SKM-1 treated with dmso at 0.1 percent for 144 hours (cell line): ENCODE results near the gene TNK2.

Experiments
- DNase-seq: peaks from one replicate; lab custom pipeline; 2025; ENCODE audit not compliant: unreplicated experiment; lab: John Stamatoyannopoulos, UW

TNK2 gene

DNA sequence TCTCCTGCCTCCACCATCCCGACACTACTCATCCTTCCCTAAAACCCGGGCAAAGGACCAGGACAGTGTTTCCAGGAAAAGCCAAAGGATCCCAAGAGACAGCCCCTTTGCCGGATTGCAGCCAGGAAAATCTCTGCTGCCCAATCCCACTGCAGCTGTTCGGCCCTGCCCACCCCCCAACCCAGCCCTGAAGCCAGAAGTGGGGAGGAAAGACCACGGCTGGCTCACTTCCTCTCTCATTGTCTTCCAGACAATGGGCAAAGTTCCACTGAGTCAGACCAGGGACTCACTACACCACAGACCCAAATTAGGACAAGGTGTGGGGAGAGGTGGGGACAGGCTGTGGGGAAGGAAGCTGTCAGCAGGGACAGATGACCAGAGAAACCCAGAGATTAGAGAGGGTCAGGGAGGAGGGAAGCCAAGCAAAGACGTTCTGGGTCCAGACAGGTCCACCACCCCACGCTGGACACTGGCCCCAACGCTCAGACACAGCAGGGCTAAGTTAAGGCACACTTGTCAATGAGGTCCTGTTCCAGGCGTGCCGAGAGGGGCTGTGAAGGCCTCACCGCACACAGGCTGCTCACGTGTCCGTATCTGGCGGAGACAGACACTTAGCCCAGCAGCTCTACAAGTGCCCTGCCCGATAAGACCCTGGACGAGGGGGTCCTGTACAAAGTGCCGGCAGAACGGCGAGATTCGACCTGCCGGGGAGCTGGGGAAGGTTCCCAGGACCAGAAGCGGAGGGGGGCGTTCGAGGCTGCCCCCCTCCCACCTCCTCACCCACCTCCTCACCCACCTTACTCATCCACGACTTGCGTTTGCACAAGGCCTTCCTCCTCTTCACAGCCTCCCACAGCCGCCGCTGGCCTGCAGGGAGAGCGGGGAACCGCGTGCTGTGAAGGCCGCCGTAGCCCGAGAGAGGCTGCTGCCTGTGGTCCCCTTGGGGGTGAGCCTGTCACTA, 21.9 kb downstream of the TNK2 start:
- DNase-seq: no peak

DNA sequence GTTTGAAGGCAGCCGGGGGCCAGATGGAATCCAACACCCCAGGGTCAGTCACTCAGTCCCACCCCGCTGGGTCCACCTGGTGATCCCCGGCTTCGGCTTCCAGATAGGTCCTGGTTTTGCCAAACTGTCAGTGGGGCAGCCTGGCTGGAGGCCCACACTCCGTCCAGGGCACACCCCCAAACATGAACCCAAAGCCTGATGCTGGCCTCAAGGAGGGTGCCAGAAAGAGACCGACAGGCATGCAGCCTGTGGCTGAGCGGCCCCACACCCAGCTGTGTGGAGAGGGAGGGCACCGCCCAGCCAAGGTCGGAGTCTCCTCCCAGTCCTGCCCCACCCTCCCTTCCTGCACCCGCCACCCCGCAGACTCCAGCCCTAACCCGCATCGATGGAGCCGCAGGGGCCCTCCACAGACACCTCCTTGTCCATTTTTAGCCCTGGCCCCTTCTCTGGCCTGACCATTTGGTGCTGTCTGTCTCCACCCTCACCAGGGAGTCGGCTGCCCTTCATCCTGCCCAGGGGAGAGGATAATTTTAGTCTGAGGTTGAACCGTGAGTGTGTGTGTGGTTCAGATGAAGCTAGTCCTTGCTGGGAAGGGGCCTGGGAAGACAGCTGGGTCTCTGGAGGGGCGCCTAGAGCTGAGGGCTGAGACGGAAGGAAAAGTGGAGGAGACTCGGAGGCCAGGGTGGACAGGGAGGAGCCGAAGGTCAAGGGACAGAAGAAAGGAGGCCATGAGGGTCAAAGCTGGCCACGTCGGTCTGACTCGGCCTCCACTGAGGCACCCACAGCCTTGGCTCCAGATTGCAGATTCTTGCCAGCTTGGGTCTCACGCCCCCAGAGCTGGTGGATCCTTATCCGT, 23.1 kb downstream of the TNK2 start:
- DNase-seq: no peak

DNA sequence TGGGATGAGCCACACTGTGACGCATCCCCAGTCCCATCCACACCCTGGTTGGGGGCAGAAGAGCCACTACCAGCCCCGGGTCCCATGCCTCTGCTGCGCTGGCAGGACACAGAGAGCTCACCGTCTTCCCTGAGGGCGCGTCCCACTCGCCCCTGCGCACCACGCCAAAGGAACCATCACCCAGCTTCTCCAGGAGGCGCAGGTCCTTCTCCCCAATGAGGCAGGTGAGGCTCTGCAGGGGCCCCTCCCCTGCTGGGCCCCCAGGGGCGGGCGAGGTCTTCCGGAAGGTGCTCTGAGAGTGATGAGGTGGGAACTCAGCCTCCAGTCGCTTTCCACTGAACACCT, 23.7 kb downstream of the TNK2 start:
- DNase-seq: no peak

DNA sequence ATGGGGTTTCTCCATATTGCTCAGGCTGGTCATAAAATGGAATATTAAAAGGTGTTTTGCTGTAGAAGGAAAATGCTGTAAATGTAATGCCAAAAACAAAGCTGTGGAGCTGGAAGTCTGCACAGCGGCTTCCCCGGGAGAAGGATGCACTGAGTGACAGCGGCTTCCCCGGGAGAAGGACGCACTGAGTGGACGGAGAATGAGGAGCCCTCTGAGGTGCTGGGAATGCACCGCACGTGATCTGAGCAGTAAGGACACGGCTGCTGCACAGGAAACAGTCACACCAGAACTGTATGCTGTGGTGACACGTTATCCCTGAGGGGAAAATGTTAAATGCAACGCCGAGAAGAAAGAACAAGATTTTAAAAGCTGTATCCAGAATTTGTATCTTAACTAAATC, 24.6 kb downstream of the TNK2 start:
- DNase-seq: no peak

DNA sequence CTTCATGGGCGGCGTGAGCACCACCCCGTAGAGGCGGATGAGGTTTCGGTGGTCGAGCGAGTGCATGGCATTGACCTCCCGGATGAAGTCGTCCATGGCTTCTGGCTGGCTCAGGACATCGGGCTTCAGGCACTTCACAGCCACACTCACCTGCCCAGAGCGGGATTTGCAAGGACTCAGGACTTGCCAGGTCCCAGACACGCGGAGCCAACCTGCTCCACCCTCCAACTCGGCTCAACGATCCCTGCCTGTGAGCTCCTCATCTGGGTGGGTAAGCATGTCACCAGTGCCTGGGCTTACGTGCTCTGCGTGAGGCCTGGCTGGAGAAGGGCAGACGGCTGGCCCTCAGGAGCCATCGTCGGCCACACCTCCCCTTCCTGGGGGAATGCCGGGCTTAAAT, 25.2 kb downstream of the TNK2 start:
- DNase-seq: no peak

DNA sequence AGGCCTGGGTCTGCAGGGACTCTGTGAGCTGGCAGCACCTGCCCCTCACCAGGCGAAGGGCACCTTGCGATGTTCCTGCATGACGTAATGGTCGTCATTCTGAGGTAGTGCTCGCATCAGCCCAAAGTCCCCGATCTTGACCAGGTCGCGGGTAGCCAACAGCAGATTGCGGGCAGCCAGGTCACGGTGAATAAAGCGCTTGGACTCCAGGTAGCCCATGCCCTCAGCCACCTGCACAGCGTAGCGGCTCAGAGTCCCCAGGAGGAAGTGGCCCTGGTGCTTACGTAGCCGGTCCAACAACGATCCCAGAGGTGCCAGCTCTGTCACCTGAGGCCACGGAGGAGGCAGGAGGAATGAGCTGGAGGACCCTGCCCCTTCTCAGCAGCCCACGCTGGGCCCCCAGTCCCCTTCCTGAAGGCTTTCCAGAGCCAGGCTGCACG, 26.3 kb downstream of the TNK2 start:
- DNase-seq: no peak

DNA sequence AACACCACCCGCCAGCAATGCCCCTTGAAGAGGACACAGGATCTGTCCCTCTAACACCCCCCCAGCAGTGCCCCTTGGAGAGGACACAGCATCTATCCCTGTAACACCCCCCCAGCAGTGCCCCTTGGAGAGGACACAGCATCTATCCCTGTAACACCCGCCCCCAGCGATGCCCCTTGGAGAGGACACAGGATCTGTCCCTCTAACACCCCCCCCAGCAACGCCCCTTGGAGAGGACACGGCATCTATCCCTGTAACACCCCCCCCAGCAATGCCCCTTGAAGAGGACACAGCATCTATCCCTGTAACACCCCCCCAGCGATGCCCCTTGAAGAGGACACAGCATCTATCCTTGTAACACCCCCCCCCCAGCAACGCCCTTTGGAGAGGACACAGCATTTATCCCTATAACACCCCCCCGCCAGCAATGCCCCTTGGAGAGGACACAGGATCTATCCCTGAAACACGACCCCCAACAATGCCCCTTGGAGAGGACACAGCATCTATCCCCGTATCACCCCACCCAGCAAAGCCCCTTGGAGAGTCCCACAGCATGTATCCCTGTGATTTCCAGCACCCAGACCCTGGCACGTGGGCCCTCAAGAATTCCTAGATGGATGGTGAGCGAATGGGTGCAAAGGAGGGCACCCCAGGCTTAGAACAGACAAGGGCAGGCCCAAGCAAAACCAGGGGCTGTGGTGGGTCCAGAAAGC, 26.9 kb downstream of the TNK2 start:
- DNase-seq: no peak

DNA sequence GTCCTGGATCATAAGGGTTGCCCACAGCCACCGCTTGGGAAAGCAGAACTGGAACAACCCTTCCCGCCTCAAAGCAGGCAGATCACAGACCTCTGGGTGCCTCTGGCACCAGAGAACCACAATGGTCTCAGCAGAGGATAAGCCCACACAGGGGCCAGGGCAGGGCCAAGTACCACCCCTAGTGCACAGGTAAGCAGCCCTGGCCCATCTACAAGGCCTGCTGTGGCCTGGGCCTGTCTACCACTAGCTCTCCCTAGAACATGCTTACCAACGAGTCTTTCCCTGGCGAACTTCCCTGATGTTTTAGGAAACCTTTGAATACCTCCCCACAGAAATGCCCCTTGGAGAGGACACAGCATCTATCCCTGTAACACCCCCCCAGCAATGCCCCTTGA, 28.3 kb downstream of the TNK2 start:
- no peak for DNase-seq

DNA sequence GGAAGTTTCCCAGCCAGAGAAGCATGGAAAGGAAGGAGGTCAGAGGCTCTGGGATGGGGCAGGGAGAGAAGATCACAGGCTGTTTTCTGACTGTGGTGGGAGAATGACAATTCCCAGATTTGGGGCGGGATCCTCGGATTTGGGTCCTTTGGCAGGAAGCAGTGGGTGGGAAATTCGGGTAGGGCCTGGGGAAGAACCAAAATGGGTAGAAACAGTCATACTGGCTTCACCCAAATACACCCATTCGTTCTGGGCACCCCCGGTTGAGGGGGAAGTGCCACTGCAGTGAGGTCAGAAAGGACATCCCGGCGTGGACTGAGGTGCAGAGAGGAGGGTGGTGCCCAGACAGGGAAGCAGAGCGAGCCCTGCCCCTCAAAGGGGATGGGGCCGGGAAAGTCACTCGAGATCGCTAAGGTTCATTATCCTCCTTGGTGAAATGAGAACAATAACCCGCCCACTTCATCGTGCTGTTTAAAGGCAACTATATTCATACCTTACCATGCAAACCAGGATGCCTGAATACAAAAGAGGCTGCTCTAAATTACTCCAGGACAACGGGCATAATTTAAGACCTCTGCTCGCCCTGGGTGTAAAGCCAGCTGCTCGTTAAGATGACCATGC, 28.8 kb downstream of the TNK2 start:
- DNase-seq: no peak

DNA sequence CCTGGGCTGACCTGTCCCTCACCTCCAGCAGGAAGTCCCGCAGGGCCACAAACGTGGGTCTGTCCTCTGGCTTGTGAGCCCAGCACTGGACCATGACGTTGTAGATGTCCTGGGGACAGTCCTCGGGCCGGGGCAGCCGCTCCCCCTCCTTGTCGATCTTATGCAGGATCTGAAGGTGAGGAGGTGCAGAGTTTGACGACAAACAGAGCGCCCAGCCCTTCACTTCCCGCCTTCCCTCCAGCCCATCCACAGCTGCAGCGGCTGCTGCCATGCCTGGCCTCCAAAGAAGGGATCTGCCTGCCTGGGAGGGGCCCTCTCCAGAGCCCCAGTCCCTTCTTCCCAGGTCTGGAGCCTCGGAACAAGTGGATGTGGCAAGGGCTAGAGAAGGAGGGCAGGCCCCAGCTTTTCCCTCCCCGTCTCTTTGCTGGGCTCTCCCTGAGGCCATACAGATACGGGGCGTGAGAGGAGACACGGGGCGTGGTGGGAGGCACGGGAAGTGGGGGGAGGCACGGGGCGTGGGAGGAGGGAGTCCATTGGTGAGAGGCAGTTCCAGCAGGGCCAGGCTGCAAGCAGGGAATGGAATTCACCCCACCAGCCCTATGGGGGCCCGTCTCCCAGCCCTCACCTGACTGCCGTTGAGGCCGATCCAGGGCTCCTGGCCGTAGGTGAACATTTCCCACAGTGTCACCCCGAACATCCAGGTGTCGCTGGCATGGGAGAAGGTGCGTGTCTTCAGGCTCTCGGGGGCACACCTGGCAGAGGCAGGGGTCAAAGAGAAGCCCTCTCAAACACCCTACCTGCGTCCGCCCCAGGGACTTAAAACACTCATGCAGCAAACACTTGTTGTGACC, 29.7 kb downstream of the TNK2 start:
- DNase-seq: no peak

DNA sequence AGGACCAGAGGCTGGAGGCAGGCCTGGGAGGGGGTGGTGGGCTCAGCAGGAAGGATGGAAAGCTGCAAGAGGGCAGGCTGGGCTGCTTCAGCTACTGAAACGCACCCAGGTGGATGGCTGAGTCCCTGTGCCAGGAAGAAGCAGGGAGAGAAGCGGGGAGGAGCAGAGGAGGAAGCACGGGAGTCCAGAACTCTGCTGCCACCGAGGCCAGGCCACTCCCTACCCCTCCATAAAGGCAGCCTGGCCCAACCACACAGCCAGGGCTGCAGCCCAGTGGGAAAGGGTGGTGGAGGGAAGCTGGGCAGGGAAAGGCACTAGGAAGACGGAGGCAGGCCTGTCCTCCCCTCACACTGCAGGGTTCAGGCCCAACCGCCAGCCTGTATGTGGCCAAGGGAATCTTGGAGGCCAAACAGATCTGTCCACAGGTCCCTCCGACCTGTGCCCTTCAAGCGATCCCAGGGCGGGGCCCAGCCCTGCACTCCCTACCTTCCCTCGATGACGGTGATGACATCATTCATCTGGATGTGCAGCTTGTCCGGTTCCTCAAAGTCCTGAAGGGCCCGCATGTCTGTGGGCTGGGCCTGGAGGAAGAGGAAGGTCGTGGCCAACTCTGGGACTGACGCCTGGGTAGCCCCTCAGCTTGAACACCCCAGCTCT, 30.5 kb downstream of the TNK2 start:
- DNase-seq: no peak

DNA sequence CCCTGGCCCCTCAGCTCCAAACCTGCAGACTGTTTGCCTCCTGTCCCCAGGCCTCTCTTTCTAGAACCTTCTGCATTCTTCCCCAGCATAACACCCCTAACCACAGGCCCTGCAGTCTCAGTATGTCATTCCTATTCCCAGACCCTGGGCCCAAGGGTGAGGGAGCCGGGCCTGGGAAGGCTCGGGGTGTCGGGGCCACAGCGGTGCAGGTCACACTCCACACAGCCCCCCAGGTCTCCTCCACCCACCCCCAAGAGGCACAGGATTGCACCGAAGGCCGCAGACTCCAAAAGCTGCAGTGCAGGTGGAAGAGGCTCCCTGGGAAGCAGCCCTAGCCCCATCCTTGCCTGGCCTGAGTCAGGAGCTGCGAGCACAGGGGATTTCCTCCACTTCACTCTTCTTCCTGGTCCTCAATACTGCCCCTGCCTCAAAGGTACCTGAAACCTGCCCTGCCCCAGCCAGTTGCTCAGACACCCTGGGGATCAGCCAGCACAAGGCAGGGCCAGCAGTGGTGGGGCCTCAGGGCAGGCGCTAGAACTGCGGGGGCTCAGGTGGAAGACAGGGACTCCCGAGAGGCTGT, 31.1 kb downstream of the TNK2 start:
- DNase-seq: no peak

DNA sequence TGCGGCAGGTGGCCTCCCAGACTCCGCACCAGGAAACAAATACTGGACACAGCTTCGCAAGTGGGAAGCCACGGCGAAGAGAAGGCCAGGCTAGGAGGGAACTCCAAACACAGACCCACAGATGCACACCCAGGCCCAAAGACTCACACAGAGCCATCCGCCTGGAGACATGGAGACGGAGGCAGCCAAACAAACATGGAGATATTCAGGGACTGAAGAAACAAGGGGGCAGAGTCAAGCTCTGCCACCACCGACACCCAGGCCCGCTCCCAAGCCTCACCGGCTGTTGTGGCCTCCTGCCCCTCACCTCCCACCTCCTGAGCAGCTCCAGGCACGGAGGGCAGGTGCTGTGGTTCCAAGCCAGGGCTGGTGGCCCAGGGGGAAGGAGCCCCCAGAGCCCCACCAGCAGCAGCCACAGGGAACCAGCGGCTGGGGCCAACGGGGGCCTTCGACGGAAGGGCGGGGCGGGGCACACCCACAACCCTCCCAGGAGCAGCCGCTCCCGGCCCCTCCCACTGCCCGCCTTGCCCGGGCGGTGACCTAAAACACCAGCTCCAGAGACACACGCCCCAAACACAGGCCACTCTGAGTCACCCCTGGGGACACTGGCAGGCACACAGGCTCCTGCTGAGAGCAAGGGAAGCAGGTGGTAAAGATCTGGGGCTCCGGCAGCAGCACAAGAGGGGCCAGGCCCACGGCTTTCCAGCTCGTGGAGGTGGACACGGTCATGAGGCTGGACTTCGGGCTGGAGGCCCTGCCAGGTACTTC, 31.9 kb downstream of the TNK2 start:
- no peak for DNase-seq

DNA sequence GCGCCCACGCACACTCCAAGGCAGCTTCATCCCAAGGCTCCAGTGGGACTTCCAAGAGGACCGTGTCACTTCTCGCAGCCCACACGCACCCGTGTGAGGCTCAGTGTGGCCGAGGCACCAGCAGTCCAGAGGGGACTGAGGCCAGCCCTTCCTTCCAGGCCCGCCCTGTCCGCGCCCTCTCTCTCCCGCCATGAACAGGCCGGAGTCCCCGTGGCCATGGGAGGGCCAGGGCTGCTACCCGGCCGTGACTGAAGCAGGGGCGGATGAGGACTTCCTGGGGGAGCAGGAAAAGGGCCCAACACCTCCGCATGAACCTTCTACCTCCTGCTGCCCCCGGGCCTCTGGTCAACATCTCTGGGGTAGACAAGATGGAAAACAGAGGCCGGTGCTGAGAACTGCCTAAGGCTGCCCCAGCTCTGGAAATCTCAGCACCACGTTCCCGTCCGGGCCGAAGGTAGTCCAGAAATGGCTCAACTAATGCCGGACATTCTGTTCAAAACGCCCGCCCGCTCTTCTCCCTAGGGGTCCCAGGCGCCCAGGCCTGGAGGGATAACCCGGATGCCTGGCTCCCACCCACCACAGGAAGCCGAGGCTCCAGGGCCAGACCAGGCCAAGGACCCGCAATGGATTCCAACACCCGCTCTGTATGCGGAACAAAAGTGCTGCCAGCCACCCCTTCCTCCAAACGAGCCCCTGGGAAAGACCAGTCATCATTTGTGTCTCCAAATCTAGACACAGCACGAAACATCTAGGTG, 32.7 kb downstream of the TNK2 start:
- DNase-seq: no peak

DNA sequence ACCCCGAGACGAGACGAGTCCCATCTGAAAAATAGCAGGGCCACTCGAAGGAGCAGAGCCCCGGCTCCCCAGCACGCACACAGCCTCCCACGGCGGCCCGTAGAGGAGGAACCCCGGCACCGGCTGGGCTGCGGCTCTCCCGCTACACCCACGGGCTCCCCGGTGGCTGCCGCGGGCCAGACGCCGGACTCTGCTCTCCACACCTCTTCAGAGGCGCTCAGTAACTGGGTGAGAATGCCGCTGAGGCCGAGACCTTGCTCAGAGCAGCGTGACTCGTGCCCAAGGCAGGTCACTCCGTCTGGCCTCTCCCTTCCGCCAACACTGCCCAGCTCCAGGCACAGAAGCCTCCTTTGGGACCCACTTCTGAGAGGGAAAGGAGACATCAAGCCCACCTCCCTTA, 34.4 kb downstream of the TNK2 start:
- no peak for DNase-seq

DNA sequence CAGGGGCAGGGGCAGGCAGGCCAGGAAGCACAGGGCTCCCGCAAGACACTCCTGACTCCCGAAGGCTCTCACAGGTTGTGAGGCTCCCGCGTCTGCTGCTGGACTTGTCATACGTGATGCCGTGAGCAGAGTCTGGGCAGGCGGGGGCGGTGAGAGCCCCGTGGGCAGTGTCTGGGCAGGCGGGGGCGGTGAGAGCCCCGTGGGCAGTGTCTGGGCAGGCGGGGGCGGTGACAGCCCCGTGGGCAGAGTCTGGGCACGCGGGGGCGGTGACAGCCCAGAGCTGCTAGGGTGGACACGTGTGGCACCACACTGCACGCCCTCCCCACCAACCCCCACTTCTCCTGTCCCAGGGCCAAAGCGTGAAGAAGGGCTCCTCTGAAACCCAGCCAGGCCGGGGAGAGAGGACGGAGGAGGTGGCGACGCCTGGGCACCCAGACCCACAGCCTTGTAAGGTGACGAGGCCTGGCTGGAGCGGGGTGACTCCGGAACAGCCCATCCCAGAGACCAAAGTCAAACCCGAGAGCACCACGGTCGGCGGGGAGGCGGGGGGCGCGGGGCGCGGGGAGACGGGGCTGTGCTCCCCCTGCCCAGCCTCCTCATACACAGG, 35.0 kb downstream of the TNK2 start:
- DNase-seq: no peak

DNA sequence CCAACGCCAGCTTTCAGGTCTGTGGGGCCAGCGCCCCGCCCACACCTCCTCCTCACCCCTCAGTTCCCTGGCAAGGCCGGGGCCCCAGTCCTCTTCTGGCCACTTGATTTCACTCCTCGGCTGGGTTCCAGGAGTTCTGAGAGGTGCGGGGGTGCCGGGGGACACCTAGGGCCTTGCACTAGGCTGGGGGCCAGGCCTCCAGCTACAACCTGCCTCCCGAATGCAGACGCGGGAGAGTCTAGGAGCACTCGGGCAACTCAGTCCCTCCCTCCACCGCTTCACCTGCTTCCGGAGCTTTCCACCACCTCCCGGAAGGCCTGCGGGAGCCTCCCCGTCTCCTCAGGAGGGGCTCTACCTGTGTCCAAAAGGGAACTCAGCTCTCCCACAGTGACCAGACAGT, 35.6 kb downstream of the TNK2 start:
- DNase-seq: no peak
